GM18508 (cell line): ENCODE measurements around the gene CPXM1.

Experiments
- ATAC-seq: cut with Tn5 transposase; IDR thresholded peaks from one replicate; pipeline ENCODE4 v1.9.1; 2021; ENCODE audit warnings: moderate number of reproducible peaks; ENCODE audit not compliant: insufficient read depth, unreplicated experiment

Gene CPXM1

DNA sequence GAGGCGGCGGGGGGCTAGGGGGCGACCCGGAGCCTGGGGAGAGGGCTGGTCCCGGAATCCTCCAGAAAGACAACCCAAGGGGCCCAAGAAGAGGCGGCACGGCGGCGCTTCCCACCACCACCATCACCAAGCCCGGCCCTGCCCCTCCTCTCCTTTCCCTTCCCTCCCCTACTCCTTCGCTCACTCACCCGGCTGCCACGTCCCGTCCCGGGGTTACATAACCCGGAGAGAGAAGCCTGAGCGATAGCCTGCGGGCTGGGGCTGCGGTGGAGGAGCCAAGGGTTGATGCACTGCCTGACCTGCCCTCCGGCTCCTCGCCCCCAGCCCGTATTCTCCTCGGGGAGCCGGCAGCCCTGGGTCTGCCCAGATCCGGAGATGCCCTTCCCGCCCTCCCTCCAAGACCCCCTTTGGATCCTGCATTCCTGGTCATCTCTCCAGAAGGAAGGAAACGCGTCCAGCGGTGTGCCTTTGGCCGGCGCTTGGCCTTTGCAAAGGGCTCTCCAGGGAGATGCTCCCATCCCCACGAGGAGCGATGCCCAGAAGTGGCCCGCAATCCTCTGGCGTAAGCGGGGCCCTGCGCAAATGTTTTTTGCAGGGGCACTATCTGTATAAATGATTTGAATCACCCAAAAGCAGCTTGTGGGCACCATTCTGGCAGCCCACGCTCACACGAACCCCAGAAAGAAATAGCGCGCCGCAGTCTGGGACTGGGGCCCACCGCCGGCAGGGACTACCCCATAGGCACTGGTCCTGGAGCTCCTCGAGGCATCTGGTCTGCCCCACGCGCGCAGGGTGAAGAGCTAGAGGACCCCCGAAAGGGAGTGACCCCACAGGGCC lies 4.6 kb upstream of the CPXM1 start:
- ATAC-seq = no peak

DNA sequence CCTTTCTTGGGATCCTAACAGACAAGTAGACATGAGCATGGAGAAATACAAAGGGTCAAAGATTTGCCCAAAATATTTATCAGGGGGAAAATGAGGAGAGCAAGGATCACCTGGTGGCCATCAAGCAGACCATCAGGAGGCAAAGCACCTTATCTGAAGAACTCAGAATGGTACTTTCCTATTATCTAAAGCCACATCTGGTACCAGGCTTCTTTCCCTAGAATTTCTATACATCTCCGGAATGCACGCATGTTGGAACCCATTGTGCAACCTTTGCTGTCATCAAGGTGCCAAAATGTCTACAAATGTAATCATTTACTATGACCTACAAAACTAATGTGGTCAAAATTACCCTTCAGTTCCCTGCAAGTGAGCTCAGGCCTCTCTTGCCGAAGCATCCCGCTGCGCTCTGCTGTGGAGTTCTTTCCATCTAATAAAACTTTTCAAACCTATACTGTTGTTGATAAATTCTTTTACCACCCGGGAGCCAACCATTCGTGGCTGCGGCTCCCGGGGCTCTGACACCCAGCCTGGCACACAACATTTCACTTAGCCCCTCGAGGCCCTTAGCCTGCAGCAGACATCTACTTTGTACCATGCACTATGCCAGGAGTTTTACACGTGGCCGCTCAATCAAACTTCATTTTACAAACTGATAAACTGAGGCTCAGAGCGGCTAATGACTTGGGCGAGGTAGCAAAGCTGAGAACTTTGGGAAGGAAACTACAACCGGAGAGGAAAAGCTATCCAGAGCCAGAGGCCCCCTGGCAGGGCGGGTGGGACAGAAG lies 3.8 kb upstream of the CPXM1 start:
- no peak for ATAC-seq

DNA sequence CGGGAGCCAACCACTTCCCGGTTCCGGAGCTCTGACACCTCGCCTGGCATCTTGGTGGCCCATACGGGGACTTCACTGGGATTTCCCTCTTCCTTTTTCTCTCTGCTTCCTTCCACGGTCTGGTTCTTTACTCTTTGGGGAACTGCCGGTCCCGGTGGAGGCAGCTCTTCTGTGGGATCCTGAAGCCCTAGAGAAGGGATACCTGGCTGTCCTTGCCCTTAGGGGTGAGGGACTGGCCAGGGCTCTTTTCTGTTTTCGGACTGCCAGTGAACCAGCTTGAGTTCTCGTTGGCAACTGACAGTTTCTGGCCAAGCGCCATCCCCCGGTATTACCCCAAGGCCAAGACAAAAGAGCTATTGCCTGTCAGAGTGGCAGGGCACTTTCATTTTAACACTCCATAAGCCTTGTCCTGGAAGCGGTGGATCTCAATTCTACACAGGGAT lies 880 bp upstream of the CPXM1 start:
- no peak for ATAC-seq

DNA sequence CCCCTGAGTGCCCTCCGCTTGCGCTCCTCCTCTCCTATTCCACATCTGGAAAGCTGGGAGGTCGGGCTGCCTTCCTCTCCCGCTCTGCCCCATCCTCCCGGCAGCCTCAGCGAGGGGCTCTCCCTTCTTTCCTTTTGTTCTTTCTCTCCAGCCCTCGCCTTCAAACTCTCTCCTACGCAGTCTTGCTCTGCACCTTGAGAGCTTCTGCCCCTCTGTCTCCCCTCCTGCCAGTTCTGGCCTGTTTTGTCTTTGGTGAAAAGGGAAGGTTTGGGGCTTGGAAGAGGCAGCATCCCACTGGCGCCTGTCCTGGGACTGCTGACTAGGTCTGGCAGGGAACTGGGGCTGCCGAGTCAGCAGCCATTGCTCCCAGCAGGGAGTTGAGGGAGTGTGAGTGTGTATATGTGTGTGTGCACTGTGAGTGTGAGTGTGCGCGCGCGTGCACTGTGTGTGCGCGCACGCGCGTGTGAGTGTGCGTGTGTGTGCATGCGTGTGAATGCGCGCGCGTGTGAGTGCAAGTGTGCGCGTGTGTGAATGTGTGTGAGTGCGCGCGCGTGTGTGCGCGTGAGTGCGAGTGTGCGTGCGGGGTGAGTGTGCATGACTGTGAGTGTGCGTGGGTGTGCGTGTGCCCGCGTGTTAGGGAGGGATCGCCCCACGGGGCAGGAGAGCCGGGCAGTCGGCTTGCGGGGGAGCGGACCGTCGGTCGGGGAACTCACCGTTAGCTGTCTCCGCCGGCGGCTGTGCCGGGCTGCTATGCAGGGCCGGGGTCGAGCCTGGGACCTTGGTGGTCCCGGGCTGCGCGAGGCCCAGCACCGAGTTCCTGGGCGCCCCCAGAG lies 523 bp downstream of the CPXM1 start:
- no peak for ATAC-seq

DNA sequence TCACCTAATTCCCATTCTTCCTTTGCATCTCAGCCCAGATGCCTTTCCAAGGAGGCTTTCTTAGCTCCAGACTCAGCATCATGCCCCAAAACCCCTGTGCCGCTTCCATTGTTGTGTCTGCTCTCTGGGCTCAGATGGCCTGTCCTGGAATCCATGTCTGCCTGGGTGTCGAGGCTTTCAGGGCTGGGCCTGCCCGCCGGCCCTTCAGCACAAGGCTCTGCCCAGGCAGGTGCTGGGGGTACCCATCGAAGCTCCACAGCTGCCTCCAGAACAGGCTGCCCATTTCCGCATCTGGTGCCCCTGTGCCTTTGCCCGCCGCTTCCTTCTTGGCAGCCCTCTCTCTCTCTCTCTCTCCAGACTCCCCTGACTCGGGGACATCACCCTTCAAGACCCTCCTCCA lies 1.2 kb downstream of the CPXM1 start:
- ATAC-seq = no peak

DNA sequence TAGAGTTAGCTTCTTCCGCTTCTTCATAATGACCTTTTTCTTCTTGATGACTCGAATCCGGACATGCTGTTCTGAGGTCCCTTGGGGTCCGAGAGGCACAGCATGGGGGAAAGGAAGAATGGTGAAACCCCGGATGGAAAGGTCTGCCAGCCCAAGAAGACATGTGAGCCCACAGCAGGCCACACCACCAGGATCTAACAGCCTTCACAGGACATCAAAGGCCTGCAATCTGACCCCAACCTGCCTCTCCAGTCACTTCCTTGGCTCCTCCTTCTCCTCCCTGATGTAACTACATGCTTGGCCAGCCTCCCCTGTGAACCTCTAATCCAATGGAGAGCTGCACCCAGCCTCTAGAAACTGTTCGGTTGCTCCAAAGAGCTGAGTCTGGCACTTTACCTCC lies 1.6 kb downstream of the CPXM1 start:
- ATAC-seq = no peak

DNA sequence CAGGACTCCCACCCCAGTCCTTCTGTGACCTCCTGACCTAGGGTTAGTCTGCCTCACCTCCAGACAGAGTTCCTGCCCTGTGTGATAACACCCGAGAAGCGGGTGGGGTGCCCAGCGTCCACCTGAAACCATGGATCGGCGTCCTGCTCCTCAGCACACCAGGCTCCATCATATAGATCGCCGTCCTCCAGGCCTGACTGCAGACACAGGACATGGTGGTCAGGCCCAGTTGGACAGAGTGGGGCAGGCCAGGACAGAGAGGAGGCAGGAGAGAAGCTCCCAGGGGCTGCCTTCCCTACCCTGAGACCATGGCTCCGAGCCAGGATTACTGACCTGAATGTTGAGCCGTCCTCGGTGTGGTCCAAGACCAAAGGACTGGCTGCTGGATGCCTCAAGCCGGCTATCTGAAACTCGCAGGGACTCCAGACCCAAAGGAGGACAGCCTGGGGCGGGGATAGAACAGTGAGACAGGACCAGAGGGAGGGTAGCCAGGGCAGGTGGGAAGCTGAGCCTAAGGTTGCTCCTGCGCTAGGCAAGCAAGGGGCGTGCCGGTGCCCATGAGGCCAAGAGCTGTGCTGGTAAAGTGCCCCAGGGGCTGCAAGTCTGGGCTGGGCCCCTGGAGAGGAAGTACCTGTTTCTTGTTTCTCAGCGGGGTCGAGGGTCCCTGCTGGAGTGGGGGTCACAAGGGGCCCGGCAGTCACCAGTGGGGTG lies 2.2 kb downstream of the CPXM1 start:
- no peak for ATAC-seq

DNA sequence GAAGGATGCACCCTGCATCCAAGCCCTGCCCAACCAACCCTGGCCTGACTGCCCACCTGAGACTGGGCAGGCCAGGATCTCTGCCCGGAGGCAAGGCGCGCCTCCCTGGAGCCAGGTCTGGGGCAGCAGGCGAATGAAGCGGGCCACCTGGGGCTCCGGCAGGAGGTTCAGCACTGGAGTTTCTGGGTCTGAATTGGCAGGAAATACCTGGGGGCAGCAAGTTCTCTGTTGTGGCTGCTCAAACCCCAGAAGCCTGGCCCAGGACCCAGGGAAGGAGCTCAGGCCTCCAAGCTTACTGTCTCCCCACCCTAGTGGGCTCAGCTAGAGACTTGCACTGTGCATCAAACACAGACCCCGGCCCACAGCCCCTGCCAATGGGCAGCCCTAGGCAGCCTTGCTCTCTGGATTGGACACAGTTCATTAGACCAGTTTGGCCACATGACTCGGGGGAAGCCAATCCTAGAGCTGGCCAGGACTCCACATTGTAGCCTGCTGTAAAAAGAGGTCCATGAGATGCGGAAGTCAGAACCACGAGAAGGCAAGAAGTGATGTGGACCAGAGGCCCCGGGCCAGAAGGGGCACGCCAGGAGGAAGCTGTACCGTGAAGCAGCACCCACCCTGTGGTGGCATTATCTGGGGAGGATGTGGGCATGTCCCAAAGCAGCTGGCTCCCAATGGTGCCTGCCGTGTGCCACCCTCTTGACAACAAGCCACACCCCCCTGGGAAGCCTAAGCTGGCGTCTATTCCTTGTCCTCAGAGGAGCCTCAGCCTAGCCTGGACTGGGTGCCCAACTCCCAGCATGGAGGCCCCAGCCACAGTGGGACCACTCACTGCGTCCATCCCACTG lies 3.1 kb downstream of the CPXM1 start:
- ATAC-seq = no peak

DNA sequence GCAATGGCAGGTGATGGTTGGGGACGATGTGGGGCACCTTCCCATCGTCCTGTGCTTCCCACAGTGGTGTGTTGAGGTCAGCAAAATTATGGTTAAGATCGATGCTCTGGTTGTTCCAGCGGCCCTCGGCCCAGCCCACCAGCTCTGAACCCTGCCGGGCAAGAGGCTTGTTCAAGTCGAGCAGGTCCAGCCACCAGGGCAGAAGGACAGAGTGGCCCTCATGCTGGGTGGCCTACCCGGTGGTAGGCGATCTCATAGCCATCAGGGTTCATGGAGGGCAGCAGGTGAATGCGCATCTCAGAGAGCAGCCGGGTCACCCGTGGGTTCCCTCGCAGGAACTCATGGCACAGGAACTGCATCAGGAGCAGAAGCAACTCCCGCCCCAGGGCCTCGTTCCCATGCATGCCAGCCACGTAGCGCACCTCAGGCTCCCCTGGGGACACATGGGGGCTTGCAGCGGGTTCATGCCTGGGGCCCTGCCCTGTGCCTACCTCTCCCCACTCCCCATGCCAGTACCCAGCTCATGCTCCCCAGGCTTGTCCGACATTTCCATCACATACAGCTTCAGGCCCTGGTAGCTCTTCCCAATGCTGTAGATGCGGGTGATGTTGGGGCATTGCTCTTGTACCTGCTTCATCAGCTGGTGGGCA lies 4.3 kb downstream of the CPXM1 start:
- ATAC-seq = no peak

DNA sequence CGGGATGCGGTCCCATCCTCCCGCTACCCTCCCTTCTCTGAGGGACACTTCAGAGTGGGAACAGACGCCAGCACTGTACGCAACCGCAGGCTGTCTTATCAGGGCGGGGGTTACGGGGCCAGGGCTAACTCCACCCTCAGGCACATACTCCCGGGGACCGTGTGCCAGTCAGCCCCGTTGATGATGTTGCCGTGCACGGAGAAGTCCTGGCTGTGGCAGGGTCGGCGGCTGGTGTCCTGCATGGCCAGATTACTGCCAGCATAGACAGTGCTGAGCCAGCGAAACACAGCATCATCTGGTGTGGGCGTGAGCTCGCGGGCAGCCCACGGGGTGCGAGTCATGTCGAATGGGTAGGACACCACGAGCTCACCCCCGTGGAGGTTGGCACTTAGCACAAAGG lies 5.0 kb downstream of the CPXM1 start:
- ATAC-seq = no peak

DNA sequence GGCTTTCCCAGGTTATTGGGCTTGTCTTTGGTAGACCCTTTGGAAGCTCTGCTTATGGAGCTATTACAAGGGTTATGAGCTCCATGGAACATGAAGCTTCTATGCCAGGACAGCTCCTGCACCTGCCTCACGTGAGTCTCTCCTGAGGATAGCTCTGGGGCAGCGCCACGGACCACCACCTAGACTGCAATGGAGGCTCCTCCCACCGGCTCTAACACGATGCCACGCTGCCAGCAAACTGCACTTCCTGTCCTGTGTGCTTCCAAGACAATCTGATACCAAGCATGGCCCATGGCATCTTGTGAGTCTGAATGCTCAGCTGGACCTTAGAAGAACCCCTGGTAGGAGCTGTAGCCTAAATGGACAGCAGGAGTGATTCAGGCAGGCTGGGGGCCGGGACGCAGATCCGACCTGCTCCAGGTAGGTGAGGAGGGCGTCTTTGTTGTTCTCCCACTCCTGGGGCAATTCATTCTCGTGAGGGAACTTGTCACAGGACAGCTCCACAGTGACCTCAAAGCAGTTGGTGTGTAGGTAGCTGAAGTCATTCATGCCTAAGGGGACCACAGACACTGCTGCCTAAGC lies 5.5 kb downstream of the CPXM1 start:
- no peak for ATAC-seq

DNA sequence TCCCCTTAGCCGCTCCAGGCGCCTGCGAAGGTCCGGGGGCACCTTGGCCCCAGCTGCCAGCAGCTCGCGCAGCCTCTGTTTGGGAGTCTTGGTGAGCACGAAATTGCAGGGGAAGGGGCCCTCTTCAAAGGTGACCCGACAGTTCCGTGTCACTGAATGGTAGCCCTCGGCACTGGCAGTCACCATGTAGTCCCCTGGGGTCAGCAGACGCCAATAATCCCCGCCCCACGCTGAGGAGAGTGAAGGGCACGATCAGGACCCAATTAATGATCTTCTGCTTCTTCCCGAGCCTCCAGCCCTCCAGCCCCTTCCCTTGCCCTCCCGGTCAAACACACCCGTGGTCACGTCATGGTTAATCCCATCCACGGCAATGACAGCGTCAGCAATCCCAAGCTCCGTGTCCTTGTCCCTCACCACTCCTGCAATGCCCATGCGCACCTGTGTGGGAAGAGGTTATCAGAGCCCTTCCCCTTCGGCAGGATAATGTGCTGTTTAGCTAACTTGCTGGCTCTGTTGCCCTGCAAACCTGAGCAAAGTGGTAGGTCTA lies 6.2 kb downstream of the CPXM1 start:
- no peak for ATAC-seq

DNA sequence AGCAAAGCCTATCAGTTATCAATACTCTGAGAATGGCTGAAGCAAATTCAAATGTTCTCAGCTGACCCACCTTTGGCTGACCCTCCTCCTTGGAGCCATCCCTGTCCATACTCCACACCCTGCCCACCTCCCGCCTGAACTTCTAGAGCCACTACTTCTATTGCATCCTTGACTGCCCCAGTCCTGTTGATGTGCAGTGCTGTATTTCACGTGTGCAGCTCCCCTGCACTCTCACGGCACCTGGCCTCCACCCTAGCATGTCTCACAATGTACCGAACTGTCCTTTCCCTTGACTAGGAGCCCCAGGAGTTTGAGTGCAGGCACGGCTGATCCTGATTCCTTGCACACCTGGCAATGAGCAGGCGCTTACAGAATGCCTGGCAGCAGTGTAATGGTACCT lies 7.0 kb downstream of the CPXM1 start:
- no peak for ATAC-seq

DNA sequence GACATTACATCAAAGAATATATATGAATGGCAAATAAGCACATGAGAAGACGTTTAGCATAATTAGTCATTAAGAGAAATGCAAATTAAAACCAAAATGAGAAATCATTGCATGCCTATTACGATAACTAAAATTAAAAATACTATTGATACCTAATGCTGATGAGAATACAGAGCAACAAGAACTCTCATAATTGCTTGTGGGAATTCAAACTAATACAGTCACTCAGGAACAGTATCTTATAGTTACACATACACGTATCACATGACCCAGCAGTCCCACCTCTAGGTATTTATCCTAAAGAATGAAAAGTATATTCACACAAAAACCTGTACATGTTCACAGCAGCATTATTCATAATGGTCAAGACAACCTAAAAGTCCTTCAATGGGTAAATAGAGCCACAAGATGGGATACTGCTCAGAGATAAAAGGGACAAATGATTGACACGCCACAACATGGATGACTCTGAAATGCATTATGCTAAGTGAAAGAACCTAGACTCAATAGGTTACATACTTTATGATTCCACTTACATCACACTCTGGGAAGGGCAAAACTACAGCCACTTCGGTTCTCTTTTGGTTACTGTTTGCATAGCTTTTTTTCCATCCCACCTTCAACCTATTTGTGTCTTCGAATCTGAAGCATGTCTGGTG lies 16.4 kb downstream of the CPXM1 start:
- ATAC-seq = no peak

DNA sequence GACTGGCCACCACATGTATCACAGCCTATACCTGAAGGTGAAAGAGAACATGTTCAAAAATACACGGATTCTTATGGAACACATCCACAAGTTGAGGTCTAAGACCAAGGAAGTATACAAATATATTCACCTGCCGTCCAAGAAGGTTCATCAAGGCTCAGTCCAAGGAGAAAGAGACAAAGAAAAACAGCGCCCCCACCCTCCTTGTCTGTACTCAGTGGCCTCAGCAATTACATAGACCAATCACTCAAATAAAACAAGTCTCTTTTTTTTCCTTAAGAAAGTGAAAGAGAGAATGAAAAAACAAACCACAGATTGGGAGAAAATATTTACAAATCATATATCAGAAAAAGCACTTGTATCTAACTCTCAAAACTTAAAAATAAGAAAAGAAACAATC lies 19.5 kb downstream of the CPXM1 start:
- ATAC-seq = no peak

DNA sequence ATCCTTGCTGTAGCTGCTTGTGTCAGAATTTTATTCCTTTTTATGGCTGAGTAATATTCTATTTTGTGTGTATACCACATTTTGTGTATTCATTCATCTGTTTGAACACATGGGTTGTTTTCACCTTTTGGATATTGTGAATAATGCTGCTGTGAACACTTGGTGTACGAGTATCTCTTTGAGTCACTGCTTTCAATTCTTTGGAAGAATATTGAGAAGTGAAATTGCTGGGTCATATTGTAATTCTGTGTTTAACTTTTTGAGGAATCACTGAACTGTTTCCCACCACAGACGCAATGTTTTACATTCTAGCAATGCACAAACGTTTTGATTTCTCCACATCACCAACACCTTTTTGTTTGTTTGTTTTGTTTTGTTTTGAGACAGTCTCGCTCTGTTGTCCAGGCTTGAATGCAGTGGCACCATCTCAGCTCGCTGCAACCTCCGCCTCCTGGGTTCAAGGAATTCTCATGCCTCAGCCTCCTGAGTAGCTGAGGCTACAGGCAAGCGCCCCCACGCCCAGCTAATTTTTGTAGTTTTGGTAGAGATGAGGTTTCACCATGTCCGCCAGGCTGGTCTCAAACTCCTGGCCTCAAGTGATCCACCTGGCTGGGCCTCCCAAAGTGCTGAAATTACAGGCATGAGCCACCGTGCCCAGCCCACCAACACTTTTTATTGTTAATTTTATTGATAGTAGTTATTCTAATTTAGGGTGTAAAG lies 21.7 kb downstream of the CPXM1 start:
- no peak for ATAC-seq

DNA sequence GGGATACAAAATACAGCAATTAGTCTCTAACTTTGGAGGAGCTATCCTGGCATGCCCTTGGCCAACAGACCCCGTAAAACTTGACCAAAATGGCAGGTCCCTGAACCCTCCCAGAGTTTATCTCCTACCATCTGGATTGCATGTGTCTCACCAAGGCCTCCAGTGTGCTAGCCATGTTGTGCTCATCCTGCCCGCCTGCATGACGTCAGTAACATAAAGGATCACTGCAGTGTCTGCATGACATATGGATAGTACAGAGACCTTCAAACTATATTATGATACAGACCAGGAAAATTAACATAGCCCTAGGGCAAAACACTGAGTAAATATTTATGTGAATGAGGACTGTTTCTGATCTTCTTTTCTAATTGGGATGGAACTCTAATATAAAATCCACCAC lies 25.3 kb downstream of the CPXM1 start:
- ATAC-seq = no peak
